Right lobe of liver (tissue), 6 donors: ENCODE measurements around the gene PEAK1. TPM values are rescaled to one million over a fixed set of nuclear protein-coding genes. Genes with fewer than 3 reads are reported as not detected.
"Not testable (repeated sequence)": the region's sequence is repeated elsewhere in the genome, so short reads cannot be mapped to it uniquely, and the experiment has no call there.

Experiments
- ATAC-seq, 4 donors: fragments of 200-7000 bp; cut with Tn5 transposase; one replicate each; pipeline ENCODE4 v1.9.1; 2020; ENCODE audit warnings: mild to moderate bottlenecking in 4 of 4, moderate library complexity in 4 of 4
- DNase-seq, 3 donors: peaks; one replicate each; pipeline ENCODE4 v3.0.0-alpha.2; 2020
- H3K27ac ChIP-seq, 3 donors: fragments of 200-600 bp; one replicate each; pipeline ENCODE4 v1.8.0; 2022
- H3K27me3 ChIP-seq, 2 donors: fragments of 200-600 bp; one replicate each; pipeline ENCODE4 v1.8.0; 2022
- H3K36me3 ChIP-seq, 4 donors: fragments of 200-600 bp; sonication (generic) in 1 of 4; one replicate each; pipeline versions ENCODE4 v1.5.1 to v1.8.0; 2017 to 2022; ENCODE audit warnings: control low read depth in 1 of 4
- H3K4me1 ChIP-seq, 4 donors: fragments of 200-600 bp; sonication (generic) in 1 of 4; one replicate each; pipeline versions ENCODE4 v1.5.1 to v1.8.0; 2017 to 2022; ENCODE audit warnings: control low read depth in 1 of 4
- H3K4me3 ChIP-seq, 3 donors: fragments of 200-600 bp; one replicate each; pipeline ENCODE4 v1.8.0; 2022
- H3K9me3 ChIP-seq, 4 donors: fragments of 200-600 bp; sonication (generic) in 1 of 4; one replicate each; pipeline versions ENCODE4 v1.5.1 to v1.8.0; 2017 to 2022; ENCODE audit warnings: control low read depth in 1 of 4
- CTCF ChIP-seq, 4 donors: fragments of 200-600 bp in 3 of 4; fragments of 450-650 bp in 1 of 4; IDR thresholded peaks; one replicate each; pipeline versions ENCODE4 v1.5.1 to v1.8.0; 2016 to 2022; ENCODE audit warnings: antibody characterized with exemption in 4 of 4, mild to moderate bottlenecking in 2 of 4
- POLR2A ChIP-seq: fragments of 450-650 bp; IDR thresholded peaks from one replicate; pipeline ENCODE4 v1.6.1; 2017; ENCODE audit warnings: antibody characterized with exemption, mild to moderate bottlenecking
- WGBS: methylation state at CpG from one replicate; pipeline ENCODE4 v1.1.6; 2018; ENCODE audit warnings: low coverage, low lambda C conversion rate; ENCODE audit not compliant: insufficient coverage; ENCODE audit errors: missing lambda C conversion rate; 5-methylcytosine and 5-hydroxymethylcytosine counted together
- intact Hi-C, 2 donors: fragments of 100-400 bp; cut with DNase I; formaldehyde crosslinking; loops; one replicate each; pipeline versions ENCODE4 v1.11.2 to v1.14.1; 2022
- total RNA-seq, 6 experiments: library from RNA; depleted of rRNA in 2 of 6; stranded (reverse); fragments of >200 nt in 2 of 6; fragmentation: NEBNext Ultra II Directional in 3 of 6; extraction: Animal tissue kit (Norgen Biotek cat#: 25700) in 3 of 6; gene quantifications; one replicate each; pipeline versions ENCODE4 v1.1.0 to v1.2.4, GENCODE V29; 2016 to 2023
- donor health status: DM: no; HTN: yes; CAD: no.
- donor health status: DM: no; HTN: no; CAD: no.
- donor health status: DM: no; HTN: no; CAD: no.
- donor health status: DM: no; HTN: yes; CAD: no.
- donor health status: DM: no; HTN: yes; CAD: no.

The PEAK1 gene
- total RNA-seq, 6 experiments from 2014 or later = 5.9 to 18.4 (median 10.1) TPM

DNA sequence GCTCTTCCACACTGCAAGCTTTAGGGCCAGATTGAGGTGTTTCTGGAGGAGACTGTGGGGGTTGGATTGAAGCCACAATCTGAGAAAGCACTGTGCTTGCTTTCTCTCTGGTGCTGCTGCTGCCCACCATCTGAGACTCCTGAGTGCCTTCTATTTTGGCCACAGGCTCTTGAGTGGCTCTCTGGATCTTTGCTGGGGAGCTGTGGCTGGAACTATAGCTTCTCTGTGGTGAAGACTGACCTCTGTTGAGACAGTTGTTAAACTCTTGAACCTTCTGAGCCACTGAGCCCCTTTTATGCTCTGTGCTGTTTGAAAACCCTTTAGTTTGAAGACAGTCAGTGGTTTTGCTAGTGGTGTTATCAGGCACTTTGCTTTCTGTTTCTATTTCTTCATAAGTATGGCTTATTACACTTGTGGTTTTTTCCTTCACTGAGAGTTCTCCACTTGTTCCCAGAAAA is 240.3 kb downstream of the PEAK1 start:
- peak in 3 of 4 donors; percentile 30 to 46 (median 38) for ATAC-seq
- no peaks in the 10 kb centered on the region for H3K9me3 ChIP-seq
- no peak overlapping the region for H3K4me3 ChIP-seq
- no peak overlapping the region for H3K27ac ChIP-seq
- H3K27me3 ChIP-seq = no peaks in the 10 kb centered on the region
- TF ChIP-seq CTCF (IDR thresholded peaks at IDR 0.05) (no peak), POLR2A (no peak)
- no peaks in the 10 kb centered on the region for H3K36me3 ChIP-seq
- intact Hi-C loops = no loop called here
- H3K4me1 ChIP-seq = peaks cover 0 to 3% (median 0%) of the 10 kb centered on the region in 4 donors
- no peak for DNase-seq

- ATAC-seq (no peak), DNase-seq (no peak)
- Histone ChIP-seq H3K4me1 (no peaks in the 10 kb centered on the region), H3K27ac (no peak overlapping the region), H3K27me3 (no peaks in the 10 kb centered on the region), H3K4me3 (no peak overlapping the region), H3K9me3 (no peaks in the 10 kb centered on the region), H3K36me3 (no peaks in the 10 kb centered on the region)
- no peak for TF ChIP-seq CTCF (IDR thresholded peaks at IDR 0.05)
- TF ChIP-seq POLR2A = no peak
- intact Hi-C loops = no loop called here
These were observed 241.5 kb downstream of the PEAK1 start for GRCh38 chr15:77178411-77178810.

- DNase-seq, H3K27me3 ChIP-seq, H3K36me3 ChIP-seq, H3K4me3 ChIP-seq, H3K9me3 ChIP-seq, H3K27ac ChIP-seq, intact Hi-C loops, ATAC-seq, H3K4me1 ChIP-seq: not testable (repeated sequence)
- 100% methylated on average over 1 of the region's 1 CpG for WGBS
These were observed 243.8 kb downstream of the PEAK1 start for GRCh38 chr15:77176148-77176547.

- ATAC-seq (peak in 1 of 4 donors; percentile 39), DNase-seq (no peak)
- no peaks in the 10 kb centered on the region for H3K4me1 ChIP-seq
- WGBS = 35% methylated on average over 1 of the region's 1 CpG
- no peaks in the 10 kb centered on the region for H3K9me3 ChIP-seq
- TF ChIP-seq POLR2A = no peak
- TF ChIP-seq CTCF (IDR thresholded peaks at IDR 0.05) = no peak
- H3K4me3 ChIP-seq = no peak overlapping the region
- H3K27ac ChIP-seq = no peak overlapping the region
- no peaks in the 10 kb centered on the region for H3K36me3 ChIP-seq
- H3K27me3 ChIP-seq = no peaks in the 10 kb centered on the region
- intact Hi-C loops = no loop called here
These were observed 246.4 kb downstream of the PEAK1 start for GRCh38 chr15:77173487-77173886.

GRCh38 chr15:77171221-77171967 is 248.5 kb downstream of the PEAK1 start:
- 88% methylated on average over 2 of the region's 2 CpGs for WGBS
- Histone ChIP-seq H3K36me3 (no peaks in the 10 kb centered on the region), H3K27me3 (no peaks in the 10 kb centered on the region), H3K4me1 (no peaks in the 10 kb centered on the region), H3K9me3 (no peaks in the 10 kb centered on the region), H3K4me3 (no peak overlapping the region), H3K27ac (no peak overlapping the region)
- ATAC-seq = no peak
- no peak for DNase-seq
- intact Hi-C loops = no loop called here
- TF ChIP-seq CTCF (IDR thresholded peaks at IDR 0.05) (no peak), POLR2A (no peak)
